GM21528 (cell line): Measurements from ENCODE around the gene ARF1.

Source experiments
- ATAC-seq: cut with Tn5 transposase; IDR thresholded peaks from one replicate; pipeline ENCODE4 v1.9.1; 2021; ENCODE audit warnings: mild to moderate bottlenecking, moderate library complexity; ENCODE audit not compliant: unreplicated experiment, low FRiP score

Gene ARF1

DNA sequence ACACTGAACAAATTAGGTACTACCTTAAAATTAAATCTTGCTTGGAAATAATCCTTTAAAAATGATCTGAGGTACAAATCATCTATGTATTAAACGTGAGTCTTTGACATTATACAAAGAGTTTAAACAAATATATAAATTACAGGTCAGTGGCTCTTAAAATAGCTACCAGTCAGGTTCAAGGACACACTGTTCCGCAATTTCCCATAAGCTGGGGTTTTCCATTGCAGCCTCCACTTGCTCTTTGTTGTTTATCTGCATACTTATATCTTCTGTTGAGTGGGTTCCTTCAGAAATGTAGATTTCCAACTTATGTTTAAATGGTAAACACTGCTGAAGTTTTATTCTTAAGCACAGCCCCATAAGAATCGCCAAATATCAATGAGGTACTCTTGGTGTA, 32.3 kb downstream of the ARF1 start:
- ATAC-seq: no peak

DNA sequence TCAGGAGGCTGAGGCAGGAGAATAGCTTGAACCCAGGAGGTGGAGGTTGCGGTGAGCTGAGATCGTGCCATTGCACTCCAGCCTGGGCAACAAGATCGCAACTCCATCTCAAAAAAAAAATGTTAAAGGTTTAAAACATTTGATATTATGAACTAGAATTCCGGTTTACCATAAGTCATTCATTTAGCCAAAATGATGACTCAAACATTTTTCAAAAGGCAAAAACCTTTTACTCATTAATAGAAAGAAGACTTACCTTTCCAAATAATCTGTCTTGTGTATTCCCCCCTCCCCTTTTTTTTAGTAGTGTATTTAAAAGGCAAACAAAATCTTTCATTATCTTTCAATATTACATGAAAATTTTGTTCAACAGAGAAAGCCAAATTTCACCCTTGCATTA, 34.8 kb downstream of the ARF1 start:
- ATAC-seq: no peak

DNA sequence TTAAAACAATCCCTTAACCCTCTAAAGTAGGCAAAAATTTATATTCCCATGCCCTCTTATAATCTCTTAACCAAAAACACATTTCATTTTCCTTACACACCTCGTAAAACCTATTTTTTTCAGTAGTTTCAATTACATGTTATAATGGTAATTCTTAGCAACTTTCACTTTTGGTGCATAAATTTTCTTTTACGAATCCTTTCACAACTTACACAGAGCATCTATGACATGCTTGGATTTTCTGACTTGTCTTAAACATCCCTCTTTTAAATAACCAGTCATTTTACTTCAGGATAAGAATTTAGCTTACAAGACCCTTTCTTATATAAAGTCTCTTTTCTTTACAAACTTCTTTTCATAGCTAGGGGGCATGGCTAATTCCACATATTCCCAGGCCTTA, 35.5 kb downstream of the ARF1 start:
- no peak for ATAC-seq

DNA sequence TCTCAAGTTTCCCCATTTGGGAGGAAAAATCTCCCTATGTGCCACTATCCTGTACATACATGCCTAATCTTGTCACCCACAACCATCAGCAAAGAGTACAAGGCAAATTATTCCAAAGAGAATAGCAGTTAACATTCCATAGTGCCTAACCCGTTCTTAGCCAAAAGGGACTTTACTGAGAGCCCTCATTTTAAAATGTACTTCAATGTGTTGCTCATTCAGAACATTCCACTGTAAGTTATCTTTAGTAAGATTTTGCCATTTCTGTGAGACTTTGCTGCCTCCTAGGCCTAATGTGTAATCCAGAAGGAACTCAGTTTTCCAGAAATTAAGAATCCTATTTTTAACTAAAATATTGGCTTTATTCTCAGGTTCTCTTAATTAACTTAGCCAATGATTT, 37.8 kb downstream of the ARF1 start:
- ATAC-seq: no peak

DNA sequence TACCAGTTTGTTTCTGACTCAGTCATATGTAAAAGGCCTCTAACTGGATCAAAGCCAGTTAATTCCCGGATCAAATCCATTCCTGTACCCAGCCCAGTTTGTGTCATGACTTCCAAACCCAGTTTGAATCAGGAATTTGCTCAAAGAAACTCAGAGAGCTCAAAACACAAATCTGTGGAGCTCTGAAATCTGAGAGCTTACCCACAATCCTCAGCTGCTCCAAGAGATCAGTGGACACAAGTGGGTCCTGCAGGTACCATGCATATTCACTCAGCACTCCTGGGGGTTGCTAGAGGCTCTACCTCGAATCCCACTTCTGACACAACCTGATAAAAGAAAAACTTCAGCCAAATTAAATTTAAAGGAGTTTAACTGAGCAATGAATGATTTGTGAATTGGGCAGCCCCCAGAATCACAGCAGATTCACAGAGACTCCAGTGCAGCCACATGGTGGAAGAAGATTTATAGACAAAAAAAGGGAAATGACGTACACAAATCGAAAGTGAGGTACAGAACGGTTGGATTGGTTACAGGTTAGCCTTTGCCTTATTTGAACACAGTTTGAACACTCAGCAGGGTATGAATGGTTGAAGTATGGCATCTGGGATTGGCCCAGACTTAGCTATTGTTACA, 38.5 kb downstream of the ARF1 start:
- no peak for ATAC-seq

DNA sequence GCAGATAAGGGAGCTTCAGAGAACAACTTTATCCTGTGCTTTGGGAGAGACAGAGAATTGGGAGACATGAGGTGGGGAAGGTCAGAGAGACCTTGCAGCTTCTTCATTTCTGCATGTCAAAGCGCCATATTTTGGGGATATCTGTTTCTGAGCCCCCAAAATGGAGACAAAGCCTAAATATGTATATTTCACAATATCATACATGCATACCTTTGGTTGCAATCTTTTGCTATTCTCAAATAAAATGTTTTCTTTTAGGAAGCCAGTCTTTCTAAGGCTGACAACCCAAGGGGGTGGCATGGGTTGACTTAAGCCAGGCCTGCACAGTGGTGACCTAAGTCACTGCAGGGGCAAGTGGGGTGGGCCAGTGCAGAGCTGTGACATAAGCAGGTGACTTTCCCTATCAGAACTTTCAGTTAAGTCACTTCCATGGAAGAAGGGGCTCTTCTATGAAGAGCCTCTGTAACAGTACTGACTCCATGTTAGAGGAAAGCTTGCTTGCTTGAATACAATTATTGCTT, 40.5 kb downstream of the ARF1 start:
- ATAC-seq: no peak

DNA sequence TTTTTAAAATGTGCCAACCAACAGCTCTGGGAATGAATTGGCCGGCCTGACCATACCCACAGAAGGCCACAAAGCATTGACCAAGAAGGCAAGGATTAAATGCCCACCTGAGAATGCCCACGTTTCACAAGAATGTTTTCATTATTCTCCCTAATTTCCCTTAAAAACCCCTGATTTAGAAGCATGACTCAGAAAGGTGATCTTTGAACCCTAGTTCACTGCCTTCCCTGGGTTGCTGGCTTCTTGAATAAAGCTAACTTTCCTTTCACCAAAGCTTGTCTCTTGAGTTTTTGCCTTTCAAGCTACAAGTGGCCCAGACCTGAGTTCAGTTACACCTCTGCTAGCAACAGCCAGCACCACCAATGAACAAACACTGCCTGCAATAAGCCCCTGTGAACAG, 41.0 kb downstream of the ARF1 start:
- no peak for ATAC-seq

DNA sequence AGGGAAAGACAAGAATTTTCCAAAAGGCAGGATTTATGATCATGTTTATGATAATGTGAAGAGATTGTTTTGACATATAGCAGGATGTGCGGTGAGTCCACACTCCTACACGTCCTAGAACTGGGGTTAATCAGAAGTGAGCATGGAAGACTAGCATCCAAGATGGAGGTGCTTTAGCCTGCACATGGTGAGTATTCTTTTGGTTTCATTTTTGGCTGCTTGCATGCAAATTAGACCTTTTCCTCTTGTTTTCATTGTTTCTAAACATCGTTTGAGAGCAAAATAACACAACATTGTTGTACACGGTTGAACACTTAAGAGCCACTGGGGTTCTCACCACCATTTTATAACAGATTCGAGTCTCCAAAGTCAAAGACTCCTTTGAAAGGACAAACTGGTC, 42.7 kb downstream of the ARF1 start:
- ATAC-seq: no peak

DNA sequence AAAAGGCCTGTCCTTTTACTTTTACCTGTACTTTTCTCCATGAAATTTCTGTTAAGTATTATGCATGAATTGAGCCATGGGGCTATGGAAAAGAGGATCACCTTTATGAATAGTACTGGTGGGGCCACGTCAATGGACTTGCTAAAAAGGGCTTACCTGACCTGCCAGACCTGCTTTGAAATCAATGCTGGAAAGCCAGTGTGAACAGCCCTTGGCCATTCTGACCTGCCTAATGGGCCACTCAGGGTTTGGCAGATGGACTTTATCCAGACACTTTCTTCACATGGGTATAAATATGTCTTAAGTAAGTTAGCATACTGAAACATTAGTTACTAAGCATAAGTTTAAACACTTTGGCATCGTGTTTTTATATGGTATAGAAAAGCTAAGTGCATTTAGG, 49.3 kb downstream of the ARF1 start:
- ATAC-seq: no peak

DNA sequence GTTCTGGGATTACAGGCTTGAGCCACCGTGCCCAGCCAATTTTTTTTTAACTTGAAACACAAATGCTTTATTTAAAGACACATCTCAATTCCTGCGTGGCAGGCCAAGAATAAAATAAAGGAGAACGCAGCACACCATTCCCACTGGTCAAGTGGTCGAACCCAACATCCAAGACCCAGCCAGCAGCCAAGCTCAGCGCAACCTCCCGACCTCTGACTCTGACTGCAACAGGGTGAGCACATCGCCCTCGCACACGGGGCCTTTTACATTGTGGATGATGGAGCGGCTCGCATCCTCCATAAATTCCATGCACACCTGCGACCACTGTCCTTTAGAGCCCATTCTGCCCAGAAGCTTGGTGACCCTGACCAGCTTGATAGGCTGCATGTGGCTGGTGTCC, 52.1 kb downstream of the ARF1 start:
- ATAC-seq: no peak

DNA sequence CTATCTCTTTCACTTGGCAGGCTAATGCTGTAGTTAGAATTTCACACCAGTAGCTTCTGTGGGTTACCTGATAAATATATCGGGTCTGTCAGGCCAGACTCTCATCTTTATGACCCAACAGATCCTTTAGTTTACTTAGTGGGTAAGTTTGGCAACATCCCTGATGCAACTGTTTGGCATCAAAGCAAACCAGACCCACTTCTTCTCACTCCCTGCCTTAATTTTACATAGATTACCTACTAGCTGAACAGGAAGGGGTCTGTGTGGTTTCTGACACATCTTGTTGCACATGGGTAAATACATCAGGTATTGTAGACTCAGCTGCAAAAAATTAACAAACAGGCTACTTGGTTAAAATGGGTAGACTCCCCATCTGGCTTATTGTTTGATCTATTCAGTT, 54.4 kb downstream of the ARF1 start:
- ATAC-seq: no peak

DNA sequence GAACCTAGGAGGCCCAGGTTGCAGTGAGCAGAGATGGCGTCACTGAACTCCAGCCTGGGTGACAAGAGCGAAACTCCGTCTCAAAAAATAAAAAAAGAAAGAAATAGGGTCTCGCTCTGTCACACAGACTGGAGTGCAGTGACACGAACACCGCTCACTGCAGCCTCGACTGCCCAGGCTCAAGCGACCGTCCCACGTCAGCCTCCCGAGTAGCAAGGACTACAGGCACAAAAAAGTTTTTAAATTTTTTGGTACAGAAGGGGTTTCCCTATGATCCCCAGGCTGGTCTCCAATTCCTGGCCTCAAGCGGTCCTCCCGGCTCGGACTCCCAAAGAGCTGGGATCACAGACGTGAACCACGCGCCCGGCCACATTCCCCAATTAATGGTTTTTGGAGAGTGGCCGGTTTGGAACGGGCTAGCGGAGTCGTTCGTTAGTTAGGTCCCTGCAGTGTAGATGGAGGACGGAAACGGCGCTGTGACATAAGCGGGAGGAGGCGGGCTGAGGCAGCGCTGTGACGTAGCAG, 57.0 kb downstream of the ARF1 start:
- no peak for ATAC-seq

DNA sequence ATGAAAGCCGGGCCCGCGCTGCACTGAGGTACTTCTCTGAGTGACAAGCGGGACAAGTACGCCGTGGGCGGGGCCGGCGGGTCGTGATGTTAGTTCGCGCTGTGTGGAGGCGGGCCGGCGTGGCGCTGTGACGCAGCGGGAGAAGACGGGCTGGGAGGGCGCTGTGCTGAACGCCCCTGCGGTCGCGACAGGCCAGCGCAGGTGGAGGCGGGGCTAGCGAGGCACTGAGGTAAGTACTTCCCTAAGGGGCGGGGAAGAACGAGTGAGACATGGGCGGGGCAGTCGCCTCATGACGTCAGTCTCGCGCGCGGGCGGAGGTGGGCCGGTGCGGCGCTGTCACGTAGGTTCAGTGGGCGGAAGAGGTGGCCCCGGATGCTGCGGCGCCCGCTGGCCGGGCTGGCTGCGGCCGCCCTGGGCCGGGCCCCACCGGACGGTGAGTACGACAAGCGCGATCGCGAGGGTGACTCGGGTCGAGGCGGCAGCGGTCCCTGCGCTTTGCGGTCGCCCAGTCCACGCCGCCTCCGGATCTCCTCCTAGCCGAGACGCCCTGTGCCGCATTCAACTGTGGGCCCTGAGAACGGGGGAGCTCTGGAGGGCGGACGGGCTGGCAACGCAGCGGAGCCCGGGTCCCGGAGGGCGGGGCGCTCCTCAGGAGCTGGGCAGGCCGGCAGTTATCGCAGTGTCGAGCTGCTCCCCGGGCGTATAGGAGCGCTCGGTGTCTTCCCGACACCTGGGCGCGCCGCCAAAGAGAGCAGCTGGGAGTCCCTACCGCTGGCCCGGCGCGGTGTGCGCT, 57.6 kb downstream of the ARF1 start, which contains the start of gene GUK1:
GUK1 (plus strand) TSS at position 349 of the 793 bp plus-strand sequence; CDS start at position 373, 24 bp downstream.
- ATAC-seq: peak; percentile 93

DNA sequence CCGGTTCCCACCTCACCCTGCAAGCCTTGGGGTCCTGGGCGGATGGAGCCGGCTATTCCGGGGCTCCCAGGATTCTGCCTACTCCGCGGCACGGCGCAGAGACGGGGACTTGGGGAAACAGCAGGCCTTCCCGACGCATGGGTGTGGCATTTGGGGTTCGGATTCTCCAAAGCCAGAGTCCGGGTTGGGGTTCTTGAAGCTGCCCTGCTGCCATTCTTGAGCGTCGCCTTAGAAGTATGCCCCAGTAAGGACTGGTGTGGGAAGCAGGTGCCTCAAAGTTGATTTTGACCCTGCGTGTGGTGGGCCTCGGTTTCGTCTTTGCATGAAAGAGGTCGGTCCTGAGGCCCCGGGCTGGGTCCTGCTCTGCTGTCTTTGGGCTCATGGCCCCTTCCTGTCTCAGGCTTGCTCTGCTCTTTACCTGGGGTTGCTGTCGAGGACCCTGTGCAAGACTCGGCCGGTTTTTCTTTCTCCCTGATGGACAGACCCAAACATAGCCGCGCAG, 58.3 kb downstream of the ARF1 start:
- no peak for ATAC-seq

DNA sequence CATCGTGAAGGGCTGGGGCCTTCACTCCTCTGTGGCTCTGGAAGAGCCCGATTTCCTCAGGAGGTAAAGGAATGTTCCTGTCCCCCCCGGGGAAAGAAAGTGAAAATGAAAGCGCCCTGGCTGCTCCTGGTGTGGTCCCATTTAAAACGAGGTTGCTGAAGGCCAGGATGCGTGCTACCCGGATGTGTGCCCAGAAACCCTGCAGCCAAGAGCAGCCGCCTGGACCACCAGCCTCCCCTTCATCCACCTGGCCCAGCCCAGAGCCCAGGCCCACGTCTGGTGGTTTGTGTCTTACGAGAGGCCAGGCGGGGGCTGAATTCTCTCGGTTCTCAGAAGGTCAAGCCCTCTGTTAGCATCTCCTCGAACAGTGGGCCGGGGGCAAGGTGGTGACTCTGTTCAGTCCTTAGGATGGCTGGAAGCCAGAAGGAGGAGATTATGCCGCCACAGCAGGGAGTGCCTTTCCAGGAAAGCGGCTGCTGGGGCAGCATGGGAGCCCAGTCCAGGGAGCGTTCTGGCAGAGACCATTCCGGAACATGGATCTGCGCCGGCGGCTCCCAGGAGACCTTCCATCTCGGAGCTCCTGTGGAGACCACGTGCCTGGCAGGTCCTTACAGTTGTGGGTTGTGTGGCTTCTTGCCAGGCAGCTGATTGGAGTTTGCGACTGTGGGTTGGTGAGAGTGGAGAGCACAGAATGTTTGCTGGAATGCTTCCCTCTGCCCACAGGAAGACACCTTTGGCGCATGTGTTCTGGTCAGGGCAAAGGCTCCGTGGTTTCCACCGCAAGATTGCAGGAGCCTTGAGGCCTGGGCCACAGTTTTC, 58.9 kb downstream of the ARF1 start:
- ATAC-seq: no peak

DNA sequence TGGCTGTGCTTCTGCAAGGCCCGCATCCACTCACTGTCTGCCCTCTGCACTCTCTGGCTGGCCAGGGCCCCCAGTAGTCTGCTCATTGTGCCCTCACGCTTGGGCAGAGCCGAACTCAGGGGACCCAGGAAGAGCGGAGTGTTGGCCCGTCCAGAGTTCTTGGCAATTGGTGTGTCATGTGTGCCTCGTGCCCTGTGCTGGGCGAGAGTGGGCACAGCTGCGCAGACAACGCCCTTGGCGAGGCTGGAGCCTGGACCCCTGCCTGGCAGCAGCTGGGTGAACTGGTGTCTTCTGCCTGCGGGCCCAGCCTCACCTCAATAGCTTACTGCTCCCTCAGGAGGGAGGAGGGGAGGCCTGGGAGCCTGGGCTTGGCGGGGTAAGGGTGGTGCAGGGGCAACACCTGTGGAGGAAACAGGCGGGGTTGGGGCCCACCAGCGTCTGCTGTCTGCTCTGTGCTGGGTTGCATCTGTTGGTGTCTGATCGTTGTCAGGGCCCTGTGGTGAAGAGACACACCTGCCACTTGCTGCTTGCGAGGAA, 59.7 kb downstream of the ARF1 start:
- ATAC-seq: no peak

DNA sequence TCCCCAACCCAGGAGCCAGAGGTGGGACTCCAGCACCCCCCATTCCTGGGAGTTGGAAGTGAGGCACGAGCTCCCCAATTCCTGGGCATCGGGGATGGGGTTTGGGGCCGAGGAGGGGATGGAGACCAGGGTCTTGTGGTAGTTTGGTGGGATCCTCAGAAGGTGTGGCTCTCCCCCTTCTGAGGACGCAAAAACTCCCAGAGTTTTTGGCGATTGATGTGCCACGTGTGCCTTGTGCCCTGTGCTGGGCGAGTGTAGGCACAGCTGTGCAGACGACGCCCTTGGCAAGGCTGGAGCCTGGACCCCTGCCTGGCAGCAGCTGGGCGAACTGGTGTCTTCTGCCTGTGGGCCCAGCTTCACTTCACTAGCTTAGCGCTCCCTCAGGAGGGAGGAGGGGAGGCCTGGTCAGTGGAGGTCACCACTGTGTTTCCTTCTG, 60.2 kb downstream of the ARF1 start:
- ATAC-seq: no peak

DNA sequence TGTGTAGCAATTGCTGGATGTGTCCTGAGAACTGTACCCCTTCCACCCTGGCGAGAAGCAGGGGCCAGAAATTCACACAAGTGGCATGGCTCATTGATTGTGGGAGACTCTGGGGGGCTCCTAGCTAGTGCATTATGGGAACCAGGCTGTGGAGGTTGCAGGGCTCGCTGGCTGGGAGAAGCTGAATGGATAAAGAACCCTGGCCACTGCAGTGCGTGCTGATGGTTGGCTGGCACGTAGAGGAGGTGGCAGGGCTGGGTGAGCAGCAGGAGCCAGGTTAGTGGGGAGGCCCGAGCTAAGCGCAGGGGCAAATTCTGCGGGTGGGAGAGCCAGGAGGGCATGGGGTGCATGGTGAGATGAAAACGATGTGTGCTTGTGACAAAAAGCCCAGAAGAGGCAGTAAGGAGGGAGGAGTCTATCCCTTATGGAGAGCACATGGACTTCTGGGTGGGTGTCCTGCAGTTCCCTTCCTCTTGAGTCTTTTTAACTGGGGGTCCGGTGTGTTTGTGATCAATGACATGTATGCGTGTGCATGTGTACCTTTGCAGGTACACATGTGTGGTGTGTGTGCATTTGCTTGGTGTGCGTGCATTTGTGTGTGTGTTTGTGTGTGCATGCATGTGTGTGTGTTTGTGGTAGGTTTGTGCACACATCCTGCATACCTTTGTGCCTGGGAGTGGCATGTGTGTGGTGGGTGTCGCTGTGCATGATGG, 61.1 kb downstream of the ARF1 start:
- ATAC-seq: no peak

DNA sequence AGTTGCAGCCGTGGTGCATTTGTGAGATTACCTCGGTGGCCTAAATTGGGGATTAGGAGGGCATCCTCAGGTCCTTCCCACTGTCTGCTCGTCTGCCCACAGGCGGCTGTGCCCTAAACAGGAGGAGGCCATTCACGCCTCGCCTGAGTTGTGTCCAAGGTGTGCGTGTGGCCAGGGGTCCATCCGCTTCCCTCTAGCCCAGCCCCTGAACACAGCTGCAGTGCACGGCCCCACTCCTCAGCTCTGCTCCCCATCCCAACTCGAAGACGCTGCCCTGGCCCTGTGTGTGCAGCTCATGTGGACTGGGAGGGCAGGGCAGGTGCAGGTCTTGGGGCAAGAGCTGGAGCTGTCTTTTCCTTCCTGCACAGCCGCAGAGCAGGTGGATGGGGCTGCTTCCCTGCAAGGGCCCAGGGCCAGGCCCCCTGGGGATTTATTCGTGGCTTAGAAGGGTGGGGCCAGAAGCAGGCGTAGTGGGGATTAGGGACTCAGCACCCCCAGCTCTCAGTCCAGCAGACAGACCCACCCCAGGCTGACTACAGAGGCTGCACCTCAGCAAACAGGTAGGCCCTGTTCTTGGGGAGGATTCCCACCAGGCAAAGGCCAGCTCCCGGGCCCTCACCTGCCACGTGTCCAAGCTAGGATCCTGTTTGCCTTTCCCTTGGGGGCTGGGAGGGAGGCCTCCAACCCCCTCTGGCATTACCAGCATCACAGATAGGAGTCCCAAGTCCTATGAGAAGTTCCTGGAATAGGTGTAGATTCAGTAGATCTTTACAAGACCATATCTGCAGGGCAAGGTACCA, 61.9 kb downstream of the ARF1 start:
- ATAC-seq: no peak
